K562 (cell line): Measurements from ENCODE around the gene DMBT1. TPM values are rescaled to one million over a fixed set of nuclear protein-coding genes. Genes with fewer than 3 reads are reported as not detected.

Experiments used
- ATAC-seq: fragments of 200-7000 bp; cut with Tn5 transposase; 3 replicates; pipeline ENCODE4 v1.9.1; 2020; ENCODE audit warnings: moderate library complexity
- BruUV-seq: library from RNA; stranded (reverse); fragments of 400-500 nt; replicated peaks from 2 replicates; lab custom pipeline; 2021; lab: Mats Ljungman, UMichigan
- CTCF ChIA-PET: fragments of 300-600 bp; formaldehyde crosslinking; extraction: SDS; loops from one replicate; lab custom pipeline; 2021; ENCODE audit warnings: low intra/inter-chr PET ratio; lab: Yijun Ruan, JAX
- POLR2A ChIA-PET: fragments of 300-600, 350-650 bp; sonication (Branson Sonifier 250); formaldehyde crosslinking; extraction: SDS; loops from one replicate; lab custom pipeline; 2021; ENCODE audit warnings: antibody characterized with exemption, inconsistent platforms; lab: Yijun Ruan, JAX
- DNase-seq, 4 experiments: peaks; one replicate each; pipeline versions ENCODE4 v3.0.0 to v3.0.0-alpha.2; 2011 to 2018; ENCODE audit warnings: low spot score in 3 of 4, mixed read lengths in 3 of 4; ENCODE audit errors: extremely low read depth in 1 of 4
- FAIRE-seq: peaks from 2 replicates; lab custom pipeline; 2011; peaks lifted over from hg19 to GRCh38; lab: Jason Lieb, UNC
- H2AFZ ChIP-seq: 2 replicates; pipeline ENCODE4 v1.6.0; 2011; ENCODE audit warnings: low read depth, low read length, control low read depth, inconsistent platforms
- H3K27ac ChIP-seq: fragments of 200-600 bp; 3 replicates; pipeline ENCODE4 v1.8.0; 2011; ENCODE audit warnings: low read depth, mild to moderate bottlenecking, control low read depth, inconsistent platforms, low read length, moderate library complexity, mixed read lengths; ENCODE audit errors: extremely low read depth
- H3K27me3 ChIP-seq, 2 experiments: fragments of 300-600 bp in 1 of 2; 2 replicates in 1 of 2; 3 replicates in 1 of 2; pipeline versions ENCODE4 v1.6.0 to v1.8.0; 2011; ENCODE audit warnings: inconsistent platforms in 2 of 2, low read length in 2 of 2, mild to moderate bottlenecking in 1 of 2, mixed read lengths in 1 of 2, moderate library complexity in 1 of 2; ENCODE audit not compliant: control insufficient read depth in 2 of 2, insufficient read depth in 2 of 2
- H3K36me3 ChIP-seq: fragments of 300-600 bp; 3 replicates; pipeline ENCODE4 v1.8.0; 2011; ENCODE audit warnings: mild to moderate bottlenecking, low read length, inconsistent platforms; ENCODE audit not compliant: control insufficient read depth, insufficient read depth
- H3K4me1 ChIP-seq, 2 experiments: fragments of 200-600 bp in 1 of 2; replicated peaks in 1 of 2; 2 replicates in 1 of 2; 3 replicates in 1 of 2; pipeline versions ENCODE4 v1.5.1 to v1.8.0; 2011; ENCODE audit warnings: inconsistent platforms in 2 of 2, low read length in 2 of 2, mild to moderate bottlenecking in 1 of 2, mixed read lengths in 1 of 2, moderate library complexity in 1 of 2; ENCODE audit not compliant: control insufficient read depth in 2 of 2, insufficient read depth in 2 of 2
- H3K4me2 ChIP-seq: 2 replicates; pipeline ENCODE4 v1.6.1; 2011; ENCODE audit warnings: low read length, control low read depth, inconsistent platforms, mixed read lengths; ENCODE audit not compliant: insufficient read depth
- H3K4me3 ChIP-seq: fragments of 200-600 bp; sonication (generic), shearing (Covaris generic); 2 replicates; pipeline ENCODE4 v1.5.1; 2016; ENCODE audit warnings: control low read depth, inconsistent platforms
- H3K79me2 ChIP-seq: fragments of 200-600 bp; 3 replicates; pipeline ENCODE4 v1.8.0; 2011; ENCODE audit warnings: low read length, inconsistent platforms; ENCODE audit not compliant: control insufficient read depth, insufficient read depth
- H3K9ac ChIP-seq, 2 experiments: 2 replicates each; pipeline versions ENCODE4 v1.6.0 to v1.6.1; 2011; ENCODE audit warnings: low read depth in 2 of 2, low read length in 2 of 2, control low read depth in 1 of 2, inconsistent platforms in 1 of 2, mild to moderate bottlenecking in 1 of 2, mixed read lengths in 1 of 2; ENCODE audit not compliant: insufficient read depth in 1 of 2
- H3K9me1 ChIP-seq: one replicate; pipeline ENCODE4 v1.6.0; 2011; ENCODE audit warnings: inconsistent platforms, mild to moderate bottlenecking, low read length, moderate library complexity; ENCODE audit not compliant: control insufficient read depth, insufficient read depth
- H3K9me3 ChIP-seq: replicated peaks from 2 replicates; pipeline ENCODE4 v1.5.1; 2011; ENCODE audit warnings: low read depth, low read length, inconsistent platforms; ENCODE audit not compliant: control insufficient read depth, insufficient read depth
- H4K20me1 ChIP-seq: replicated peaks from 2 replicates; pipeline ENCODE4 v1.6.1; 2011; ENCODE audit warnings: low read length, inconsistent platforms, mixed read lengths; ENCODE audit not compliant: control insufficient read depth, insufficient read depth
- KLF1 ChIP-seq: fragments of 450-650 bp; IDR thresholded peaks from 2 replicates; pipeline ENCODE4 v1.6.1; 2016; ENCODE audit warnings: missing genetic modification characterization, missing compliant biosample characterization
- MTA1 ChIP-seq: fragments of 450-650 bp; IDR thresholded peaks from 2 replicates; pipeline ENCODE4 v1.6.1; 2017; ENCODE audit warnings: borderline replicate concordance
- MYBL2 ChIP-seq, 2 experiments: fragments of 450-650 bp in 1 of 2; sonication (generic) in 1 of 2; formaldehyde crosslinking in 1 of 2; IDR thresholded peaks; 2 replicates each; pipeline versions ENCODE4 v1.6.1 to v1.8.1; 2017 to 2022; ENCODE audit warnings: borderline replicate concordance in 1 of 2, inconsistent platforms in 1 of 2, low read depth in 1 of 2, mild to moderate bottlenecking in 1 of 2, missing genetic modification reagents in 1 of 2, moderate library complexity in 1 of 2
- NR2F6 ChIP-seq: fragments of 450-650 bp; formaldehyde crosslinking; IDR thresholded peaks from 2 replicates; pipeline ENCODE4 v1.4.0; 2020; ENCODE audit warnings: mild to moderate bottlenecking
- RFX1 ChIP-seq: fragments of 450-650 bp; IDR thresholded peaks from 2 replicates; pipeline ENCODE4 v1.6.1; 2016; ENCODE audit warnings: mild to moderate bottlenecking, moderate library complexity
- SMAD4 ChIP-seq: fragments of 250-450 bp; sonication (Bioruptor Pico); conservative IDR thresholded peaks from 2 replicates; pipeline ENCODE4 v1.8.0; 2021; ENCODE audit warnings: inconsistent platforms, mild to moderate bottlenecking, moderate library complexity
- YY1 ChIP-seq, 3 experiments: IDR thresholded peaks; 2 replicates each; pipeline ENCODE4 v1.6.1; 2011; ENCODE audit warnings: low read length in 2 of 3, mild to moderate bottlenecking in 2 of 3, moderate library complexity in 2 of 3, borderline replicate concordance in 1 of 3, control low read depth in 1 of 3, low read depth in 1 of 3; ENCODE audit not compliant: insufficient read depth in 3 of 3, insufficient replicate concordance in 2 of 3, control insufficient read depth in 1 of 3, insufficient read length in 1 of 3; ENCODE audit errors: extremely low read depth in 1 of 3
- ZNF146 ChIP-seq: IDR thresholded peaks from one replicate; pipeline ENCODE4 v1.6.1; 2018; ENCODE audit warnings: missing compliant biosample characterization; ENCODE audit not compliant: unreplicated experiment
- ZNF639 ChIP-seq, 2 experiments: fragments of 200-800 bp in 1 of 2; sonication (Bioruptor generic) in 1 of 2; sonication (generic) in 1 of 2; formaldehyde crosslinking in 1 of 2; IDR thresholded peaks in 1 of 2; conservative IDR thresholded peaks in 1 of 2; 2 replicates each; pipeline versions ENCODE4 v1.5.0 to v1.6.1; 2016 to 2020; ENCODE audit warnings: missing compliant biosample characterization in 1 of 2, missing genetic modification characterization in 1 of 2, missing genetic modification reagents in 1 of 2
- ZNF75A ChIP-seq: fragments of 450-650 bp; formaldehyde crosslinking; IDR thresholded peaks from 2 replicates; pipeline ENCODE4 v1.4.0; 2020; ENCODE audit warnings: mild to moderate bottlenecking
- WGBS: fragments of 100-300 bp; shearing (Covaris generic); methylation state at CpG from one replicate; pipeline ENCODE4 v1.1.6; 2016; ENCODE audit warnings: low coverage, mixed read lengths; ENCODE audit not compliant: insufficient coverage; ENCODE audit errors: missing lambda C conversion rate; 5-methylcytosine and 5-hydroxymethylcytosine counted together
- in situ Hi-C: fragments of 300-500 bp; cut with MboI; formaldehyde crosslinking; loops from 4 replicates; pipeline ENCODE4 v1.15.0; 2018; ENCODE audit warnings: inconsistent platforms, mixed read lengths
- intact Hi-C: fragments of 100-400 bp; cut with micrococcal nuclease; formaldehyde crosslinking; loops from 2 replicates; pipeline ENCODE4 v1.14.2; 2022
- polyA plus RNA-seq, 8 experiments: library from polyadenylated mRNA; depleted of rRNA in 4 of 8; stranded (reverse) in 5 of 8; unstranded in 3 of 8; fragments of >200 nt; fragmentation: Nextera tagmentation in 2 of 8; fragmentation: Illumina TruSeq in 1 of 8; extraction: Ambion mirVana in 2 of 8; extraction: Trizol in 1 of 8; gene quantifications; 2 replicates each; pipeline versions ENCODE4 v1.2.1 to v1.2.3, GENCODE V29; 2011 to 2014; ENCODE audit warnings: inconsistent platforms in 1 of 8, missing spikeins in 1 of 8
- total RNA-seq, 7 experiments: library from RNA; depleted of rRNA in 6 of 7; stranded (reverse); fragments of >200 nt in 6 of 7; fragmentation: Illumina TruSeq in 2 of 7; extraction: Trizol in 2 of 7; gene quantifications; 2 replicates each; pipeline versions ENCODE4 v1.2.1 to v1.2.3, GENCODE V29; 2011 to 2021; ENCODE audit warnings: low replicate concordance in 1 of 7
- TF ChIP-seq, protein P1 (sequence below): sonication (generic); formaldehyde crosslinking; IDR thresholded peaks from 2 replicates; pipeline ENCODE4 v1.8.0; 2022; ENCODE audit warnings: mild to moderate bottlenecking, missing genetic modification reagents, borderline replicate concordance
- TF ChIP-seq, protein P2 (sequence below): fragments of 450-650 bp; IDR thresholded peaks from 2 replicates; pipeline ENCODE4 v1.6.1; 2016; ENCODE audit warnings: missing biosample characterization, missing genetic modification characterization

The DMBT1 gene
- total and polyA plus RNA-seq, 9 of the 15 experiments (the other 6 are each of a cell fraction or from before 2014, with no cell fraction given): 0.01 to 0.07 TPM; not detected in 7

DNA sequence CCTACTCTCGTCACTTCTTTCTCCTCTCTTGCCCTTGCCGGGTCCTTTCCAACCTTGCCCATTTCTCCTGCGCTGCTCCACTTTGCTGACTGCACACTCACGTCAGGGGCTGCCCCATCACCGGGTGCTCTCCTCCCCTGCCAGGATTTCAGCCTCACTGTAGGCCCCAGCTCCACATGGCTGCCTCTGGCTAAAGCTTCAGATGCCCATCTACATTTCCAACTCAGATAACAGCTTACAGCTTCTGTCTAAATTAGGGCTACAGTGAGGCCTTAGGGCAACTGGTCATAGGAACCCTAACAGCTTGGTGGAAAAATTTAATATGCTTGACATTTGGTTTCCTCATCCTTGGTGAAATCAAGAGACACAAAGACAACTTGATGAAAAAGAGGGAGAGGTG, 113.2 kb downstream of the DMBT1 start:
- Histone ChIP-seq H3K27me3 (peaks cover 0 to 4% of the 10 kb centered on the region in 2 experiments; a peak in 1 of 5 replicates), H3K4me3 (no peak overlapping the region), H3K79me2 (no peaks in the 10 kb centered on the region), H4K20me1 (no peaks in the 10 kb centered on the region), H3K36me3 (no peaks in the 10 kb centered on the region), H3K27ac (no peak overlapping the region), H3K9me1 (no peaks in the 10 kb centered on the region), H3K9ac (no peak overlapping the region), H2AFZ (no peak overlapping the region), H3K4me2 (no peak overlapping the region), H3K4me1 (no peaks in the 10 kb centered on the region), H3K9me3 (no peaks in the 10 kb centered on the region)
- ATAC-seq (no peak), FAIRE-seq (no peak), DNase-seq (no peak)
- in situ Hi-C loops (no loop called here), intact Hi-C loops (no loop called here)
- 0% methylated on average over 5 of the region's 5 CpGs for WGBS
- POLR2A ChIA-PET: interaction anchor here (0.7 kb wide), 2 partner anchors 18 to 1801 kb away, joined by 3 to 4 read pairs; no protein-coding TSS in a partner anchor
- no TSS peak for BruUV-seq
- CTCF ChIA-PET: no interaction called here
- TF ChIP-seq YY1 (IDR thresholded peaks at IDR 0.05; ENCODE audit: borderline replicate concordance in 1 of 3, control insufficient read depth in 1 of 3, extremely low read depth in 1 of 3, insufficient read depth in 3 of 3, insufficient read length in 1 of 3, insufficient replicate concordance in 2 of 3, low read depth in 1 of 3, low read length in 2 of 3) (no peak), ZNF639 (CRISPR knock-in tag; conservative IDR thresholded peaks at IDR 0.05 in 1 of 2, IDR thresholded peaks at IDR 0.05 in 1 of 2) (no peak), KLF1 (tag) (no peak), MYBL2 (IDR thresholded peaks at IDR 0.05; ENCODE audit: low read depth) (no peak), MYBL2 (CRISPR knock-in tag; IDR thresholded peaks at IDR 0.05; ENCODE audit: borderline replicate concordance) (no peak), SMAD4 (CRISPR knock-in tag) (no peak), RFX1 (no peak), NR2F6 (CRISPR knock-in tag) (no peak), MTA1 (no peak), ZNF75A (CRISPR knock-in tag) (no peak), ZNF146 (CRISPR knock-in tag) (no peak)
- TF ChIP-seq, protein P1, sequence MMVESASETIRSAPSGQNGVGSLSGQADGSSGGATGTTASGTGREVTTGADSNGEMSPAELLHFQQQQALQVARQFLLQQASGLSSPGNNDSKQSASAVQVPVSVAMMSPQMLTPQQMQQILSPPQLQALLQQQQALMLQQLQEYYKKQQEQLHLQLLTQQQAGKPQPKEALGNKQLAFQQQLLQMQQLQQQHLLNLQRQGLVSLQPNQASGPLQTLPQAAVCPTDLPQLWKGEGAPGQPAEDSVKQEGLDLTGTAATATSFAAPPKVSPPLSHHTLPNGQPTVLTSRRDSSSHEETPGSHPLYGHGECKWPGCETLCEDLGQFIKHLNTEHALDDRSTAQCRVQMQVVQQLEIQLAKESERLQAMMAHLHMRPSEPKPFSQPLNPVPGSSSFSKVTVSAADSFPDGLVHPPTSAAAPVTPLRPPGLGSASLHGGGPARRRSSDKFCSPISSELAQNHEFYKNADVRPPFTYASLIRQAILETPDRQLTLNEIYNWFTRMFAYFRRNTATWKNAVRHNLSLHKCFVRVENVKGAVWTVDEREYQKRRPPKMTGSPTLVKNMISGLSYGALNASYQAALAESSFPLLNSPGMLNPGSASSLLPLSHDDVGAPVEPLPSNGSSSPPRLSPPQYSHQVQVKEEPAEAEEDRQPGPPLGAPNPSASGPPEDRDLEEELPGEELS (CRISPR knock-in tag): no peak
- TF ChIP-seq, protein P2, sequence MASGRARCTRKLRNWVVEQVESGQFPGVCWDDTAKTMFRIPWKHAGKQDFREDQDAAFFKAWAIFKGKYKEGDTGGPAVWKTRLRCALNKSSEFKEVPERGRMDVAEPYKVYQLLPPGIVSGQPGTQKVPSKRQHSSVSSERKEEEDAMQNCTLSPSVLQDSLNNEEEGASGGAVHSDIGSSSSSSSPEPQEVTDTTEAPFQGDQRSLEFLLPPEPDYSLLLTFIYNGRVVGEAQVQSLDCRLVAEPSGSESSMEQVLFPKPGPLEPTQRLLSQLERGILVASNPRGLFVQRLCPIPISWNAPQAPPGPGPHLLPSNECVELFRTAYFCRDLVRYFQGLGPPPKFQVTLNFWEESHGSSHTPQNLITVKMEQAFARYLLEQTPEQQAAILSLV (tag): no peak
